MV-4-11 (cell line): ENCODE results near the gene HMGB2.

Source experiments
- DNase-seq: peaks from one replicate; lab custom pipeline; 2025; lab: John Stamatoyannopoulos, UW

Gene HMGB2

DNA sequence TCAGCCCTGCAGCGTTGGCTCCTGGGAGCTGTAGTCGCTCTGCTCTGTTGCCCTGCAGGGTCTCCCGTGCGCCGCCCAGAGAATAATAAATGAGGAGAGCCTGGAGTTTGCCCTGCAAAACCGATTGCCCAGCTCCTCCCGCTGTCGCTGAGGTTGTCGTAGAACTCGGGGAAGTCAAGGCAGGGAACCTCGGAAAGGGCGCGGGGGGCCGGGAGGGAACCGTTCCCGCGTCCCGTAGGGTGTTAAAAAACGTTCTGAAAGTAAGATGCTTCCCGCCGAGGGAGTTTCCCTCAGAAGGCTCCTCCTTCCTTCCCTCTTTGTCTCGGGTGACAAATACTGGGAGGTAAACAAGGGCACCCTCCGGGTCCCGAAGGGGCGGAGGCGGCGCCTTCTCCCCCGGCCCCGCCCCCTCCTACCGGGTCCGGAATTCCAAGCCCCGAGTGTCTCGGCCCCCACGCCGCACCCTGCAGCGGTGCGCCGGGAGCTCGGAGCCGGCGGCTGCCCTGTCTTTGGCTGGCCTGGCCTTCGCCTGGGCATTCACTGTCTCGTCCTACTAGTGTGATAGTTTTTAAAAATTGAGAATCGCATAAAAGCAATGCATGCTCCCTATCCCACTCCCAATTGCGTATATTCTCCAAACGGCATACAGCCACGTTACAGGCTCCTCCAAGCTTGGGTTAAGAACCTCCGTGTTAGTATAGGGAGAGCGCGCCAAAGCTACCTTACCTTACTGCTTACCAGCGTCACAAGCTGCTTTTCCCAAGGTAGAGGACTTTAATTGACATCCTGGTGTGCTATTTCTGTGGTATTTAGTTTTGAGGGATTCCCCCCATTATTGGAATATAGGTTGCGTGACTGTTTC lies 964 bp upstream of the HMGB2 start:
- peak; percentile 84 for DNase-seq

- DNase-seq = no peak
Observed at GRCh38 chr4:173333658-173334084, 487 bp downstream of the HMGB2 start.

GRCh38 chr4:173332963-173333657 lies 1.0 kb downstream of the HMGB2 start:
- no peak for DNase-seq

DNA sequence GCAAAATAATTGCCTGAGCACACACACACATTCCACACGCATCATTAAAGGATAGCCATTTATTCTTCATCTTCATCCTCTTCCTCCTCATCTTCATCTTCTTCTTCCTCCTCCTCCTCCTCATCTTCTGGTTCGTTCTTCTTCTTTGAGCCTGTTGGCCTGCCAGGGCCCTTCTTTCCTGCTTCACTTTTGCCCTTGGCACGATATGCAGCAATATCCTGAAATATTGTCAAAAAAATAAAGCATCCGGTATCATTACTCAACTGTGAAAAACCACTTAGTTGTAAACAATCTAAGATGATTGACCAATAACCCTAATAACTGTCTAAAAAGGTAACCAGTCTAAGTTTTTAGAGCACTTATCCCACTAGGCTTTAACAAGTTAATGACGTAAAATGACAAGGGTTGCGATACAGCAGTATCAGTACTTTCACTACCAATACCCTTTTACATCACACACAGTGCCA lies 2.1 kb downstream of the HMGB2 start:
- DNase-seq = peak; percentile 55

GRCh38 chr4:173330590-173330989 lies 3.6 kb downstream of the HMGB2 start:
- no peak for DNase-seq

- no peak for DNase-seq
Observed at GRCh38 chr4:173328236-173328901, 5.8 kb downstream of the HMGB2 start.

GRCh38 chr4:173325007-173325736 lies 9.0 kb downstream of the HMGB2 start:
- DNase-seq = no peak

GRCh38 chr4:173319696-173320095 lies 14.5 kb downstream of the HMGB2 start:
- peak; percentile 78 for DNase-seq

GRCh38 chr4:173318648-173319211 lies 15.4 kb downstream of the HMGB2 start:
- peak; percentile 36 for DNase-seq

DNA sequence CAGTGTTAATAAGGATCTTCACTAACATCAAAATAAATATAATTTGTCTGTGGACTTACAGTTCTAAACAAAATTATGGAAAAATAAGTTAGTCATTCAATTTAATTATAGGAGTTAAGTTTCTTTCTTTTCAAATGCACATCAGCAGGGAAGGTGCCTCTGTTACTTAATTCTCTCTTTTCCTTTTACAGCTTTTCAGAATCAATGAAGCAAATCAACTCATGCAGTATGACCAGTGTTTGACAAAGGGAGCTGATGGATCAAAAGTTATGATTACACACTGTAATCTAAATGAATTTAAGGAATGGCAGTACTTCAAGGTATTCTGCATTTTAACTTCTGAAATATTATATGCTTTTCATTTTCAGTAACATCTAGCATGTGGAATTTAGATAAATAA lies 15.9 kb downstream of the HMGB2 start:
- DNase-seq = no peak

- peak; percentile 14 for DNase-seq
Observed at GRCh38 chr4:173317004-173317403, 17.2 kb downstream of the HMGB2 start.

DNA sequence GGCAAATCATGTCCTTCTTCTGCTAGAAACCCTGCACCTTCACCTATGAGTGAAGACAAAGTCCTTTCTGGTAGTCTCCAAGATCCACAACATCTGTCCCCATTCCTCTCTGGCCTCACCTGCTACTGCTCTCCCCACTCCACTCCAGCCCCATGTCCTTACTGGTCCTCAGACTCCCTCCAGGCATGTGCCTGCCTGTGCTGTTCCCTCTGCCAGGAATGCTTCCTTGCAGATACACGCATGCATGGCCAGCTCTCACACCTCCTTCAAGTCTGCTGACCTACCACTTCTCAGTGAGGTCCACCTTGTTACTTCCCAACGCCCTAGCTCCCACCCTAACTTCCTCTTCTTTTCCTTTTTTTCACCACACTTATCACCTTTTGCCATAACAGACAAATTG lies 18.1 kb downstream of the HMGB2 start:
- no peak for DNase-seq

DNA sequence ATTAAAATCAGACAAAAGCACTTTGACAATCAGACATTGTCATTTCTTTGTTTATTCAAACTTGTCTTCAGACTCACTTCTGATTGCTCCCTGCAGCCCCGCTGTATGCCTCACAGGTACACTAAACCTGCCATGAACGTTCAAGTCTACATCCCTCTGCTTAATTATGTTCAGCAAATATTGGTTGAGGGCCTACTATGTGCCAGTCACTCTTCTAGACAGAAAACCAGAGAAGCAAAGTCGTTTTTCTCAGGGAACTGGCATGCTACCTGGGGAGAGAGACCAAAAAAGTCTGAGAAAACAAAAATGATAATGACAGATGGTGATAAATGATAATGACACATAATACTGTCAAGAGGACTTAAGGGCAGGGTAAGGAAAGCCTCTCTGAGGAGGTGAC lies 19.4 kb downstream of the HMGB2 start:
- no peak for DNase-seq

- no peak for DNase-seq
Observed at GRCh38 chr4:173311368-173311767, 22.8 kb downstream of the HMGB2 start.

DNA sequence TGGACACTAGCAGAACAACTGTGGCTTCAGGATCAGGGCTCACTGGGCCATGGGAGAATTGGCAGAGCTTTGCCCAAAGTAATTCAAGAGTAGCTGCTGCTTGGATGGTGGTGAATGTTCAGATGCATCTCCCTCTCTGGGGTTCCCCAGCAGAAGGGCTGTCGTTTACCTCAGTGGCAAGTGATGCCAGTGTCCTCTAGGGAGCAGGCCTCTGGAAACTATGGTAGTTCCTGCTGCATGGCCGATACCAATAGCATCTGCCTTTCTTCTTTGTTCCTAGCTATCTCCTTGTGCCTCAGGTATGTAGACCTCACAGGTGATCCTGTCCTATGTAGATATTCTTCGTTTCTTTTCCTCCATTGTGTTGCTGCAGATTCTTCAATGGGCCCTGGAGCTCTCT lies 26.4 kb downstream of the HMGB2 start:
- no peak for DNase-seq

DNA sequence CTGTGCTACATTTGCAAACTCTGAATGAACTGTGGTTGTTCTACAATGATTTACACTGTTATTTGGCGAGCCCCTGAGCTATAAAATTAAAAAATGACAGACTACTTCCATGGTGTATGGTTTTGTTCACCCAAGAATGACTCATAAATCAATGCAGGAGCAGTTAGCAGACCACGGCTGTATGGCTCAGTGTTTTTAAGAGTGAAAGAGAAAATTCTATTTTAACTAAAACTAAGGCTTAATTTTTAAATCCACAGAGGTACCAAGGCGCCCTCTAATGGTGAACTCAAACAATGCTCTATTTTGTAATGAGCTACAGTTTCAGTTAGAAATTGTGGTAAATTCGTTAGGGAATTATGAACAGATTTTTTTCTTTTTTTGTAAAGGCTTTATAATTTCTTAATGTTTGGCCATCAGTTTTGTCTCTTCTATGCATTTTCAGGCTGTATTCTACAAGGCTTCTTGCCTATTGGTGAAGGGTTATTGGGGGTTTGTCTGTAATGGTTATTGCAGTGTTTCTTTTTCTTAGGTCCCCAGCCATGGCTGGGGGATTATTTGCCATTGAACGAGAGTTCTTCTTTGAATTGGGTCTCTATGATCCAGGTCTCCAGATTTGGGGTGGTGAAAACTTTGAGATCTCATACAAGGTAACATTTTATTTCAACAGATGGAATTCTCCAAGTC lies 32.5 kb downstream of the HMGB2 start:
- DNase-seq = peak; percentile 47

DNA sequence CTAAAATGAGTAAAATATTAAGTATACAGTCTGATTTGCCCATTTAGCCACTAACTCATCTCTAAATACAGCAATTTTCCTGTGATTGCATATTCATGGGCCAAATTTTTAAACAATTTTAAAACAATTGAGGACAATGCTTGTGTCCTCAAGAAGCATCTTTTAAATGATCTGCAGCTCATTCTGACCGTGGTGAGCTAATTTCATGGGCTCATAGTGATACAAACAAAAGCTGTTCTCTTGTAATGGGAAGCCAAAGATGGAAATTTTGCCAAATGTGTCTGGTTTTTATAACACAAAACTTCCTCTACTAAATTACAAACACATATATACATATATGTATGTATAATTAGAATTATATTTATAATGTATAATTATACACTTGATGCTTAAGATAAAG lies 39.7 kb downstream of the HMGB2 start:
- DNase-seq = no peak

DNA sequence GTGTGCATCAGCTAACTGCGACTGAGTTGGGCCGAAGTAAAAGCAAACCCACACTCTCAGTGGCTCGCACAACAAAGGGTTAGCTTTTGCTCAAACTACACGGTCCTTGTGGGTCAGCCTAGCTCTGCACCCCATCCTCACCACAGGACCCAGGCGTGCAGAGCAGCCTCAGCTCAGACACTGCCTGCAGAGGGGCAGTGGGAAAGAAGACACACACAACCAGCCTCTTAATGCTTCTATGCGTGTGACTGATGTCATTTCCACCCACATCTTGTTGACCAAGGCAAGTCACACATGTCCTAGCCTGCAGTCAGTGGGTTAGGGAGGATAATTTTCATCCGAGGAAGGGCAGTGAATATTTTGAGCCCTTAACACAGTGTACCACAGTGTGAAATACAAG lies 40.5 kb downstream of the HMGB2 start:
- no peak for DNase-seq

- no peak for DNase-seq
Observed at GRCh38 chr4:173291899-173292298, 42.3 kb downstream of the HMGB2 start.

- peak; percentile 2 for DNase-seq
Observed at GRCh38 chr4:173289353-173289727, 44.8 kb downstream of the HMGB2 start.

GRCh38 chr4:173288698-173289352 lies 45.3 kb downstream of the HMGB2 start:
- DNase-seq = no peak
